ENCODE data around the gene ZNF775.

Gene ZNF775

GRCh38 chr7:150378853-150379440, at the start of gene ZNF775:
Gene ZNF775 (plus strand): TSS chr7:150379330. CDS start chr7:150388471, 9,141 bp downstream.
- DNase-seq: peak; percentile 92 to 93

- no peak for DNase-seq
Observed at GRCh38 chr7:150329331-150330120, 49.6 kb upstream of the ZNF775 start.

DNA sequence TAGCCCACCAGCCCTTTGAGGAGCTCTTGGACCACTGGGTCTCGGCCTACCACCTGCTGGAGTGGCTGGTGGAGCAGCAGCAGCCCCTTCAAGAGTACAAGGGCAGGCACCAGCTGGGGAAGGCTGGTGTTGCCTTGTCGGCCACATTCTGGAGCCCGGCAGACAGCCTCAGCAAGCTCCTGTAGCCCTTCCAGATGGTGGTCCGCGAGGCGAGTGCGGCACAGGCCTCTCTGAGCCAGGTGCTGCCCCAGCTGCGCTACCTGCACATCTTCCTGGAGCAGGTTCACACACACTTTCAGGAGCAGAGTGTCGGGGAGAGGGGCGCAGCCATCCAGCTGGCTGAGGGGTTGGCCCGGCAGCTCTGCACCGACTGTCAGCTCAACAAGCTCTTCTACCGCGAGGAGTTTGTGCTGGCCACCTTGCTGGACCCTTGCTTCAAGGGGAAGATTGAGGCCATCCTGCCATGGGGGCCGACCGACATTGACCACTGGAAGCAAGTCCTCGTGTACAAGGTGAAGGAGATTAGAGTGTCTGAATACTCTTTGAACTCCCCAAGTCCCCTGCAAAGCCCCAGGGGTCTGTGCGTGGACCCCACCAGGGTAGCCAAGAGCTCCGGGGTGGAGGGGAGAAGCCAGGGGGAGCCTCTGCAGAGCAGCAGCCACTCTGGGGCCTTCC, 48.8 kb upstream of the ZNF775 start:
- no peak for DNase-seq

- no peak for DNase-seq
Observed at GRCh38 chr7:150332852-150333635, 46.1 kb upstream of the ZNF775 start.

GRCh38 chr7:150333659-150334058, 45.5 kb upstream of the ZNF775 start:
- DNase-seq: no peak

DNA sequence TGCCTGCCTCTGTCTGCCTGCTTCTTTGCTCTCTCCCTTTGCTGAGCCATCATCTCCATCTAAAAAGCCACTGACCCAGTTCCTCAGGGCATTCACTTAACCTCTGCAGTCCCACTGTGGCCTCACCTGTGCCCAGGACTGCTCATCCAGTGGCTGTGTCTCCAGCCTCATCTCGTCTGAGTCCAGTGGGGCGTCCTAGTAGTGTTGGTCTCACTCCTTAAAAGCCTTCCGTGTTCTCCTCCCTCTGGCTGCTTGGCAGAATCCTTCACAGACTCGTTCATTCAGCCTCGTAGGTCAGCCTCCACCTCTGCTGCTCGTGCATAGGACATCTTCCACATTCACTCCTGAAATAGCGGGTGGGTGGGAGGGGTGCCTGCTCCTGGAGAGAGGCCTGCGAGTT, 45.0 kb upstream of the ZNF775 start:
- DNase-seq: no peak

- DNase-seq: no peak
Observed at GRCh38 chr7:150335108-150335773, 43.9 kb upstream of the ZNF775 start.

DNA sequence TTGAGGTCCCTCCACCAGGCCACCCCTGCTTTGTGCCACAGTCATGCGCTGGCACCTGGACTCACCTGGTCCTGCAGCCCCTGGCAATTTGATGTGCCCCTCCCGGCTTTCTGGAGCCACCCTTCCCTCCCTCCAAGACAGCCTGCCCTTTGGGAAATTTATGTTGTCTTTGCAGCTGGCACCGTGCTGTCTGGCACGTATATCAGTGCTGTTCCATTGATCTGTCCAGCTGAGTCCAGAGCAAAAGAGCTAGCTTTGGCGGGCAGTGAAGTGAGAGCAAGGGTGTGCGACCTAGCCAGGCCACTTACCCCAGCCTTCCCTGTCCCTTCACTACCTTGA, 43.4 kb upstream of the ZNF775 start:
- no peak for DNase-seq

GRCh38 chr7:150336746-150337145, 42.4 kb upstream of the ZNF775 start:
- DNase-seq: no peak

- no peak for DNase-seq
Observed at GRCh38 chr7:150337179-150337578, 42.0 kb upstream of the ZNF775 start.

DNA sequence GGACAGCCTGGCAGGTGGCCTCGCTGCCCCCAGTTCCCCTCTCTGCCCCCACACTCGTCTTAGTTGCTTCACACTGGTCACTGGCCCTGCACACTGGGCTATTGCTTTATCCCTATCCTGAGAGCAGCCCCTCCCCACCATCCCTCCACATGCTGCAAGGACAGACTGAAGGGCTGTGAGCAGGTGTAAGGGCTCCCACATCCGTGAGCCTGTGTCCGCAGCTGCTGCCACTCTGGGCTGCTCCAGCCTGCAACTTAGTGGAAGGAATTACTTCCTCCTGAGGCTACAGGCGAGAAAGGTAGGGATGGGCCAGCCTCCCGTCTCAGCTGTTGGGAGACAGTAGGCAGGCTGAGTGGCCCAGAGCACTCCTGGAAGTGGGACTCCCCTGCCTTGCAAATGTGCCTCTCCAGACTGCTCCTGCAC, 41.5 kb upstream of the ZNF775 start:
- DNase-seq: no peak

DNA sequence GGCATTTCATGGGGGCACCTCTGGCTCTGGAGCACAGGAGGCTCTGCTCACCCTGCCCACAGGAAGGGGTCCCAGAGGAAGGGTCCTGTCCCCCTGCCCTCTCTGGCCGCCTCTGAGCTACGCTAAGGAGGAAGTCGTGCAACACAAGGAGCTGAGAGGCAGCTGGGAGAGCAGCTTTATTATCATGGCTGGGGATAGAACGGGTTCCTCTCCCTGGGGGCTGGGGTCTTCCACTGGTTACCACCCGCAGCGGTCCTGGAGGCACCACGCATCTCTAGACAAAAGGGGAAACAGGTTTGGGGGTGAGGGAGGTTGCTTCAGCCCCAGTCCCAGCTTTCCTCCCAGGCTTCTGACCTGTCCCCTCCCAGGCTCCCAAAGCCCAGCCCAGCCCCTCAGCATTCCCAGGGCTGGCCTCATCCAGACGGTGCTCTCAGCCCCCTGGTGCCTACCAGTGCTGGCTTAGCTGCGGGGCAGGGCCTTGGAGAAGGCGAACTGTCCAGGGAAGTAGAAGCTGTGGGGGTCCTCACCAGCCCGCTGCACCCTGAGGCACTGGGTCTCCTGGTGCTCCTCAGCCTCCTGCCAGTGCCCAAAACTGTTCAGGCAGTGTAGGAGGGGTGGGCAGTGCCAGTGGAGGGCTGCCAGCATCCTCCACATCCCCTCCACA, 40.8 kb upstream of the ZNF775 start:
- DNase-seq: no peak

DNA sequence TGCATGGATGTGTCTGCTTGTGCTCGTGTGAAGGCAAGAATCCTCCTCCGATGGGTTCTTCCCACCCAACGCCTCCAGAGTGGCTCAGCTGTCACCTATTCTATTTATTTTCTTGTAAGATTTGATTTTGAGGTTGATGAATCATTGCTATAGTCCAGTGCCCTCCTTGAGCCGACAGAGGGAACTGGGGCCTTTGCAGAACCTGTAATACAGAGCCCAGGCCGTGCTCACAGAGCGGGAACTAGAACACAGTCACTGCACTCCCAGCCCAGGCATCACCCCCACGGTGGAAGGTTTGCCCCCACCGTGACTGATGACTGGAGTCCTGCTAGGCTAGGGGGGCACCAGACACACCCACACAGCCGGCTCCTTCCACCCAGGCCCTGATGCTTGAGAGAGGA, 39.7 kb upstream of the ZNF775 start:
- no peak for DNase-seq

DNA sequence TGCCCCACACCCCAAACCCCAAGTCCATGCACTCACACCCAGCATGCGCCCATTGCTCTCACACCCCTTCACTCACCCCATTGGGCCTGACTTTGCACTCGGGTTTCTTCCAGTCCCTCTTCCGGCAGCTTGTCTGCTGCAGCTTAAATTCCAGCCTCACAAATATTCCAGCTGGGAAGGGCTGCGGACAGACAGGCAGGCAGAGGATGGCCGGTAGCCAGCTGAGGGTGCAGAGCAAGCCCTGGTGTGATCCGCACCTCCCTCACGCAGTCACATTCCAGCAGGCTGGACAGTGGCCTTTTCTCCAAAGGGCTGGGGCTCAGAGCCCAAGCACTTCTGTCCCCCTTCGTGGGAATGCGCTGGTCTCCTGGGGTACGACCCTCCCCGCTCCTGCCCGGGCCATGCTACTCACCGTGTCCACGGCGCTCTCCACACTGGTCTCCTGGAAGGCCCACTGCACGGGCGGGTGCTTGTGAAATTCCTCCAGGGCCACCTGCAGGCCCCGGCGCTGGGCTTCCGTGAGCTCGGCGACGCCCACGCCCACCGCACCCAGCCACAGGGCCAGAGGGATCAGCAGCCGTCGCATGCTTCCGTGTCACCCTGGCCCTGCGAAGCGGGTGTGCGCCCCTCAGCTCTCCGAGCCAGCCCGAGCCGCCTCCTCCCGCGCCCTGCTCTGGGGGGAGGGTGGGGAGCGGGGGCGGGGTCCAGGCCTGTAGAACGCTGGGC, 38.9 kb upstream of the ZNF775 start:
- peak in 1 of 2 donors; percentile 21 for DNase-seq

DNA sequence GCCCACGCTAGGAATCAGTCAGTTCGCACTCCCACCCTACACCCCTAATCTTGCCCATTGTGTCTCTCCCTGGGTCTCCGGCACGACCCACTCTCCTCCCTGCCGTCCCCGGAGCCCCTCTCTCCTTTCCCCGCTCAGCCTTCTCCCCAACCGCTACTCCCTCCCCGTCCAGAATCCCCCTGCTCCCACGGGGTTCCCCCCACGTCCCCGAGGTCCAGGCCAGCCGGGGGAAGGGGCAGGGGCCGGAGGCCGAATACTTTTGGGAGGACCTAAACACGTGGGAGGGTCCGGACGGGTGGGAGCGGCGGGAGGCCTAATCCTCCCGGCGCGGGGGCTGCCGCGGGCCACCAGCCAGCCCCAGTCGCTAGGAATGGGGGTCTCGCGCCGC, 38.3 kb upstream of the ZNF775 start:
- DNase-seq: no peak

DNA sequence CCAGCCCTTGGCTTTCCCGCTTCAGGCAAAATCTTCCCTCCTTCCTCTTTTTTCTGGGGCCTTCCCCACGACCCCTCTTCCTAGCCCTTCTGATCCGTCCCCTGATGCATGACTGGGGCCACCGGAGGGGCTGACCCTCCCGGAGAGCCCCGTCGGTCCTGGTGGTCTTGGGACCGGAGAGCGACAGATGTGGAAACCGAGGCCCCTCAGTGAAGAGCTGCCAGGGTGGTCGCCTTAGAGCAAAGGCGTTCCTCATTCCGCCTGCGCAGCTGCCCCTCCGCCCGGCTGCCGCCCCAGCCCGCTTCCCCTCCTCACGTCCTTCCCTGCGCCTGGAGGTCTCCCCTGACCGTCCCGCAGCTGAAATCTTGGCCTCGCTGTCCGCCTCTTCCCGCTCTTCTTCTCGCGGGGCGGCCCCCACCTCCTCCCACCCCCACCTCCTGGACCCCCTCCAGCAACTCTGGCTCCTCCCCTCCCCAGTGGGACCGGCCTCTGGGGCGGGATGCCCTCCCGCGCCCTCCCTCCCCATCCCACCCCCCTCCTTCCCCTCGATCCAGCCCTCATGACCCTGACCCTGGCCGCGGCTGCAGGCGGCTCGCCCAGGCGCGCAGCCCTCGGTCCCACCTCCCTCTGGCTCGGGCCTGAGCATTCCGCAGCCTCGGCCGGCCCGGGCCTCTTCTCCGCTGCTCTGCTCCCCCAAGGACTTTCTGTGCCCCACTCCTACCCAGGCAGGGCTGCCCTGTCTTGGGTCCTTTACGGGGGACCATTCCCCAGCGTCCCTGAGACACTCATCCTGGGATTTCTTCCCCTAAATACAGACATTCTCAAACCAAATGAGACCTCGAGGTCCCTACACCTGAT, 37.6 kb upstream of the ZNF775 start, which contains the start of gene RARRES2:
RARRES2 (minus strand) TSS at position 367 of the 858 bp plus-strand sequence. CDS start 1,020 bp downstream, outside the sequence.
- no peak for DNase-seq

DNA sequence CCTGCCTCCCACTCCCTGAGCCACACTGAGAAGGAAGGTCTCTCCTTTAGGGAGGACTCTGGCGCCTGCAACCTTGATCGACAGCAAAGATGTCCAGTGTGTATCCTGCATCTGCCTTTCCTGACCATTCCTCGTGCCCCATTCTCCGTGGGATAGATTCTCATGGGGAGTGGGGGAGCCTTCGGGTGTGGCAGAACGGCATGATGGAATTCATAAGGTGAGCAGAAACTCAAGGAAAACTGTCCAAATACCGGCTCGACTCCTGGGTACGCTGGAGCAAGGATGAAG, 37.1 kb upstream of the ZNF775 start:
- DNase-seq: no peak

DNA sequence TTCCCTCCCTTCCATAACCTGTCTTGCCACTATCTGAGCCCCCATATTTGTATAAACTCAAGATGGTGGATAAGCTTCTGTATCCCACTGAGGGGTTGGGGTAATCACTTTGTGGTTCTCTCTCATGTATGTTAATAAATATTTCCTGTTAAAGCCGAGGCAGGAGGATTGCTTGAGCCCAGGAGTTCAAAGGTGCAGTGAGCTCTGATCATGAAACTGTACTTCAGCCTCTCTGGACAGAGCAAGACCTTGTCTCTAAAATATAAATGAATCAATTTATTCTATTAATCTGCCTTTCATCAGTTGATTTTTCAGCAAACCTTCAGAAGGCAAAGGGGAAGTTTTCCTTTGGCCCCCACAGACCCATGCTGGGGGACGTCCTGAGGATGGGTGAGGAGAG, 35.9 kb upstream of the ZNF775 start:
- DNase-seq: no peak

DNA sequence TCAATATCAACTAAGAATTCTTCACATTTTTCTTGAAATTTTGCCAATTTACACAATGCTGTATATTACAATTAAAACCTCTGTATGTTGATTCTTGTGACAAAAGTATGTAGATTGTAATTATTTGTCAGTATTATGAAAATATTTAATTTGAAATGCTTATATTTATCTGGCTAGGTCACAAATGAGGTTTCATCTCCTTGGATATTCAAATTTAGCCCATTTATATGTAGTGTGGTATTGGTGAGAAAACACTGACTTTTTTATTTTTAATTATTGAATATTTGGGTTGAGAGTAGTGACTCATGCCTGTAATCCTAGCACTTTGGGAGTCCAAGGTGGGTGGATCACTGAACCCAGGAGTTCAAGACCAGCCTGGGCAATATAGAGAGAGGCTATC, 34.8 kb upstream of the ZNF775 start:
- no peak for DNase-seq

- DNase-seq: no peak
Observed at GRCh38 chr7:150345012-150345411, 34.1 kb upstream of the ZNF775 start.

DNA sequence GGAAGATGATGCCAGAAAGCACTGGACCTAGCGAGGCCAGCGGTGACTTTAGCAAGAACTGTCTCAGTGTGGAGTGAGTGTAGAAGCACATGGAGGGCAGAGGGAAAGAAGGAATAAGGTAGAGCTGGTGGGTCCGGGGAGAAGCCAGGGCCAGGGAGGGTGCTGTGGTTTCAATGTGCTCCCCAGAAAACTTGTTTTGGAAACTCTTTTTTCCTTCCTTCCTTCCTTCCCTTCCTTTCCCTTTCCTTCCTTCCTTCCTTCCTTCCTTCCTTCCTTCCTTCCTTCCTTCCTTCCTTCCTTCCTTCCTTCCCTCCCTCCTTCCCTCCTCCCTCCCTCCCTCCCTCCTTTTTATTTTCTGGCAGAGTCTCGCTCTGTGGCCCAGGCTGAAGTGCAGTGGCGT, 32.2 kb upstream of the ZNF775 start:
- no peak for DNase-seq
